Measurements from ENCODE around the gene GLIPR2. TPM values are rescaled to one million over a fixed set of nuclear protein-coding genes. Genes with fewer than 3 reads are reported as not detected.
A peak's percentile ranks its signal among the peaks of the same experiment; 100 is the strongest.

The GLIPR2 gene
- total RNA-seq, 2 donors from 2014 or later, result 52.2 to 74.9 TPM

- peak; percentile 59 for DNase-seq (ENCODE audit: low spot score)
- intact Hi-C loops (cut with DNase I), result loop anchor here in 1 of 2 donors (1.0 kb wide), 1 partner anchor 50 kb away; the partner anchor contains the start of gene CLTA
Measured at GRCh38 chr9:36140086-36141084, 3.9 kb downstream of the GLIPR2 start.

DNA sequence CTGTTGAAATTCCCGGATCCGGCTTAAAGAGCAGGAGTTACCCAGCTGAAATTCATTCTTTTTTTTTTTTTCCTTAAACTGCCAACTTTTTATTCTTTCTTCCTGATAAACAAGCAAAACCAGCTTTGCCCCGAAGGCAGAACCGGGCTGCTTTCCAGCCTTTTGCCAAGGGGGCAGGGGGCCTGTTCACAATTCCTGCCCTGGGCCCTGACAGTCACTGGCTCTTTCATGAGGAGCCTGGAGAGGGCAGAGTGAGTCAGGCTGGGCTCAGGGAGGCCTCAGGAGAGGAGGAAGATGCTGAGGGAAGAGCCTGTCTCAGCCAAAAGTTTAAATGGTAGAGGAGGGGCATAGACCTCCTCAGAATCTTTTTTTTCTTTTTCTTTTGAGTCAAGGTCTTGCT lies 4.8 kb downstream of the GLIPR2 start:
- peak; percentile 82 for DNase-seq (ENCODE audit: low spot score)
- intact Hi-C loops (cut with DNase I), result loop anchor here in 1 of 2 donors (1.0 kb wide), 1 partner anchor 49 kb away; the partner anchor contains the start of gene CLTA

DNA sequence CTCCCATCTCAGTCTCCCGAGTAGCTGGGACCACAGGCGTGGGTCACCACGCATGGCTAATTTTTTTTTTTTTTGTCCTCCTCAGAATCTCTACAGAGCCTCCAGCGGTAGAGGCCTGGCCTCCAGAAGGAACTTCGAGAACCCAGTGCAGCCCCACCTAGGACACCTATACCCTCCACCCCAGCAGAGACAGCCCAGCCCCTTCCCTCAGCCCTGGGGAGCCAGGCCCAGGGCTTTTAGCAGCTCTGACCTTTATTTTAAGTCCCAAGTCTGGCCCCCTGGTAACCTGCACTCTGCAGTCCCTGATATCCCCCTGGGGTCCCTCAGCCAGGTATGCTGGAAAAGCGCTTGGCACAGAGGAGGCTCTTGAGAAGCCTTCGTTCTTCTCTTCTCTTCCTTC lies 5.2 kb downstream of the GLIPR2 start:
- intact Hi-C loops (cut with DNase I), result loop anchor here in 1 of 2 donors (1.0 kb wide), 1 partner anchor 49 kb away; the partner anchor contains the start of gene CLTA
- DNase-seq (ENCODE audit: low spot score), result peak; percentile 53

DNA sequence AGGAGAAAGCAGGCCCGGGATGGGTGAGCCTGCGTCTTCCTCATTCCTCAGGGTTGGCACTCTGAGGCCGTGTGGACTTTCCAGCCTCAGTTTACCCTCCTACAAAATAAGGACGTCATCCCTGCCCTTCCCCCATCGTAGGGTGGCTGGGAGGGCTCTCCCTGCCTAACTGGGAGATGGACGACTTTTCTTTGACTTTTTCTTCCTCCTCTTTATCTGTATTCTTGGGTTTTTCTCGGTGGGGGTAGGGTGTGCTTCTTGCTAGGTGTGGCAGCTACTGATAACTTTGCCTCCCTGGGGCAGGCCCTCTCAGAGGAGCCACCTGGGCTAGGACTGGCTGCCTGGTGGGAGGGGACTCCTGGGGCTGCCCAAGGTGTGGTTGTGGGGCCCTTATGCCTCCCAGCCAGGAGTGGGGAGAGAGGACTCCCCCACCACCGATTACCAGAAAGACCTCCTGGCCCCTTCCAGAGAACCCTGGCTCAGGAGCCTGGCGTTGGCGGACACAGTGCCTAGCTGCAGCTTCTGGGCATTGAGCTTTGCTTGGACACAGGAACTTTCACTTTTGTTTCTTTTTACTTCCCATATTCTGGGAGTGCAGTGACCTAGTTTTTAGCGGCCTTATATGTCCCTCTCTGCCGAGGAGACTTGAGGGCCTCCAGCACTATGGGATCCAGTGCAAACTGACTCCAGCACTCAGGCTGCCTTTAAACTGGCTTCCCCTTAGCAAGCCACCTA lies 6.1 kb downstream of the GLIPR2 start:
- intact Hi-C loops (cut with DNase I), result no loop called here
- DNase-seq (ENCODE audit: low spot score), result peak; percentile 61

DNA sequence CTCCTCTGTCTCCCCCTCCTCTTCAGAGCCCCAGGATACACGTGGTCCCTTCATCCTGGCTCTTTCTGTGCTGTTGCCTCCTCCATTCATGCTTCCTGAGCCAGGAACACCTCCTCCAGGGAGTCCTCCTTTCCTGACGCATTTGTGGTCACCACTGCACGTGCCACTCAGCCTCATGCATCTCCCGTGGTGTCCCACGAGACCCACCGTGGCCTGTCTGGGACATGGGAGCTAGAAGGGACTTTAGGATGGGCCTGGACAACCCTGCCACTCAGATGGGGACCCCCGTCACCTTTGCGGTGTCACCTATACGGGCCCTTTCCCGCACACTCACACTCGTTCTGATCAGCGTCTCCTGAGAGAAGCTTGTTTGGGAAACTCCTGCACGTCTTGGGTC lies 6.7 kb downstream of the GLIPR2 start:
- peak; percentile 84 for DNase-seq (ENCODE audit: low spot score)

GRCh38 chr9:36144309-36145232 lies 8.0 kb downstream of the GLIPR2 start:
- DNase-seq (ENCODE audit: low spot score), result peak; percentile 18
- intact Hi-C loops (cut with DNase I), result no loop called here

More for the DNA sequence above, 6.7 kb downstream of the GLIPR2 start:
- intact Hi-C loops (cut with DNase I), result no loop called here

- DNase-seq (ENCODE audit: low spot score), result no peak
- intact Hi-C loops (cut with DNase I), result no loop called here
Measured at GRCh38 chr9:36145970-36146369, 9.4 kb downstream of the GLIPR2 start.

DNA sequence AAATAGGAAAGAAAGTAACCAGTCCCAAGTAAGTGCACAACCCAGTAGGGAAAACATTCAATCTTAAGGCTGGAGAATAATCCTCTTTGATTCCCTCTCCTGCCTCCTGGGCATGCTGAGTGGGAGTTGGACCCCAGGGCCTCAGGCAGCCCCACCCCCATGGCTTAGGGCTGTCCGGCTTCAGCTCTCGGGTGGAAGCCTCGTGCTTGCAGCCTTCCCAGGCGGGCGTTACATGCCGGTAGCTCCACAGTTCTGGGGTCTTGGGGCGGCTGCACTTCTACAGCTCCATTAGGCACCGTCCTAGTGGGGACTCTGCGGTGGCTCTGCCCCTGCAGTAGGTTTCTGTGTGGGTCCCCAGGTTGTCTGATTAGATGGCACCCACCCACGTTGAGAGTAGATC lies 10.1 kb downstream of the GLIPR2 start:
- peak; percentile 30 for DNase-seq (ENCODE audit: low spot score)
- intact Hi-C loops (cut with DNase I), result no loop called here

GRCh38 chr9:36147441-36148175 lies 11.1 kb downstream of the GLIPR2 start:
- intact Hi-C loops (cut with DNase I), result no loop called here

DNA sequence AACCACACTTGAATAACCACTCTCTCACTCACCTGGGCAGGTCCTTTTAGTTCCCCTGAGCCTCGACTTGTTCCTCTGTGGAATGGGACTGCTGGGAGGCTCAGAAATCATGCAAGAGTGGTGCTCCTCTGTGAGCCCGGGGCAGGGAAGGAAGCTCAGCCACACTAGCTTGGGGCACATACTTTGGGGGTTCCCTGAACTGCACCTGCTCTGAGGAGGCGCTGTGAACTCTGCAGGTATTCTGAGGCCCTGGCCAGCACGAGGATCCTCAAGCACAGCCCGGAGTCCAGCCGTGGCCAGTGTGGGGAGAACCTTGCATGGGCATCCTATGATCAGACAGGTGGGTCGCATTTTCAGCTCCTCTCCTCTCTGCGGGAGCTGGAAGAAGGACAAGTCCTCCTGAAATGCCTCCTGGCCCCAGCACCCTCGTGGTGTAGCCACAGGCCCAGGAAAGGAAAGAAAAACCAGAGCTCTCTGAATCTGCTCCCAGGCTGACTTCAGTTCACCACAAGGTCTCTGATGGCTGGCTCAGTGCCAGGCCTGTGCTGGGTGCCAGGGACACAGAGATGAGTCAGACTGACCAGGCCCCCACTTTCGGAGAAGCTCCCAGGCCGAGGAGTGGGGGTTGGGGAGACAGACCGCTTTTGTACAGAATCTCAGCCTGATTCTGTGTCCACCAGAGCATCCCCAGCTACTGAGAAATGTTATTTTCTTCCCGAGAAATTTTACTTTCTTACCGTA lies 11.9 kb downstream of the GLIPR2 start:
- peak; percentile 99 for DNase-seq (ENCODE audit: low spot score)

More at GRCh38 chr9:36147441-36148175, 11.1 kb downstream of the GLIPR2 start:
- DNase-seq (ENCODE audit: low spot score), result no peak

GRCh38 chr9:36149197-36149596 lies 12.7 kb downstream of the GLIPR2 start:
- DNase-seq (ENCODE audit: low spot score), result no peak
- intact Hi-C loops (cut with DNase I), result no loop called here

More for the DNA sequence above, 11.9 kb downstream of the GLIPR2 start:
- intact Hi-C loops (cut with DNase I), result no loop called here

DNA sequence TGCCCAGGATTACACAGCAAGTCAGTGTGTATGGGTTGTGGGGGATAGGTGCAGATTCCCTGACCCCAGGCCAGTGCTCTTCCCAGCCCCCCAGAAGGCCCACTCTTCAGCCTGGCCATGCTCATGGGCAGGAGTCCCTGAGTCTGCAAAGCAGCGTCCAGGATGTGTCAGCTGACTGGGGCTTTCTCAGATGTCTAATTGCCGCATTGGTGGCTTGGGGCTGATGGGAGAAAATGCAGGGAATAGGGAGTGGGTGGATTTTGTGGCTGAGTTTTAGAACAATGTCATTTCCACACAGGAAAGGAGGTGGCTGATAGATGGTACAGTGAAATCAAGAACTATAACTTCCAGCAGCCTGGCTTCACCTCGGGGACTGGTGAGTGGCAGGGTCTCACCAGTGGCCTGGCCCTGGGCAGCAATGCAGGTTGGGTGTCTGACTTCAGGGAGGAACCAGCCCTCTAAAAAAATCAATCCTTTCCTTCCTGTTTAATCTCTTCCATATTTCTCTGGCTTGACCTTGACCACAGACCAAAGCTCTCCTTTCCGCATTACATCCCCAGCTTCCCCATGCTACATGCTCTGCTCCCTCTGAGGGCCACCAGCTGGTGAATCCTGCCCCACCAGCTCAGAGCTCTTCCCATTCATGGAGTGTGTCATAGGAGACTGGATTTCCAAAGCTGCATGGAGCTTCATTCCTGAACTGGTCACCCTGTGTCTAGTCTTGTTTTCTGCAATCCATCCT lies 14.2 kb downstream of the GLIPR2 start:
- no peak for DNase-seq (ENCODE audit: low spot score)
- intact Hi-C loops (cut with DNase I), result no loop called here

DNA sequence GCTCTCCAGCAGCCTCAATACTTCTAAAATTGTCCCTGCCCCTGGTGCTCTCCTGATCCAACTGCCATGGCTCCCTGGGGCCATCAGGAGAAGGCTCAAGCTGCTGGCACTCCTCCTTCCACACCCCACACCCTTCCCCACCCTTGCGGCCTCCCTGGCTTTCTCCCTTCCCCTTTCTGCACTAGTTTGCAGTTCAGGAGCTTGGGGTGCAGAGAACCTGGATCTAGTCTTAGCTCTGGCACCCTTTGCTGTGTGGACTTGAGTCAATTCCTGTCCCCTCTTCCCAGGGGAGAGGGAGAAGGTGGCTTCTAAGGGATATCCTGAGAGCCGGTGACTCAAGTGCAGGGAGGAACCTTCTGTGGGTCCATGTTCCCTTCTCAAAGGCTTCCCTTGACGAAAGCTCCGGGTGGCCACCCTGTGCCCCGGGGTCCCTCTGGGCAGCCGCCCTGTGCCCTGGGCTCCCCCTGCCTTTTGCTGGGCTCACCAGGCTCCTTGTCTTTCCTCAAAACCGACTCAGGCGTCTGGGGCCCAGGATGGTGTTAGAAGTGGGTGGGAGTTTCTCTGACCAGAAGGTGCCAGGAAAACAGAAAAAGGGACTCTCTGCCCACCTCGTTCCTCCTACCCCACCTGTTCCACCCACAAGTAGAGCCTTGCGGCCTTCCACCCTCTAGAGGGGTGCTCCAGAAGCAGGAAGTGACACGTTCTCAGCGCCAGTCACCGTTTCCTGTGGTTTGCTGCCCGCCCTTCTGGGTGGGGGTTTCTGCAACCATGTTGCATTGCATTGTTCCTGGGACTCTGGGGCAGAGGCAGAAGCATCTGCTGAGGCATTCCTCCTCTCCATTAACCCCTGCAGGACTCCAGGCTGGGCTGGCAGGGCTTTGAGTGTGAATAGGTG lies 15.0 kb downstream of the GLIPR2 start:
- DNase-seq (ENCODE audit: low spot score), result peak; percentile 93
- intact Hi-C loops (cut with DNase I), result no loop called here

GRCh38 chr9:36152741-36153438 lies 16.4 kb downstream of the GLIPR2 start:
- DNase-seq (ENCODE audit: low spot score), result no peak
- intact Hi-C loops (cut with DNase I), result no loop called here

DNA sequence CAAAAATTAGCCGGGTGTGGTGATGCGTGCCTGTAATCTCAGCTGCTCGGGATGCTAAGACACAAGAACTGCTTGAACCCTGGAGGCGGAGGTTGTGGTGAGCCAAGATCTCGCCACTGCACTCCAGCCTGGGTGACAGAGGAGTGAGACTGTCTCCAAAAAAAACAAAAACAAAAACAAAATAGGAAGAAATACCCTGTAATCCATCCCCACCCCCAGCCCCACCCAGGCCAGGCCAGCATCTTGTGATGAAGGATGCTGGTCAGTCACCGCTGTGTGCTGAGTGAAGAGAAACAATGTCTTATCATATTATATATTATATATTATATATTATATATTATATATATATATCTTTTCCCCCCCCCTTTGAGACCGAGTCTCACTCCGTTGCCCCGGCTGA lies 17.2 kb downstream of the GLIPR2 start:
- intact Hi-C loops (cut with DNase I), result no loop called here
- DNase-seq (ENCODE audit: low spot score), result no peak

Measured in posterior vena cava (tissue), 2 donors.